Naive thymus-derived CD4-positive, alpha-beta T cell (primary cell): ENCODE data around the gene HDAC4. TPM values are rescaled to one million over a fixed set of nuclear protein-coding genes. Genes with fewer than 3 reads are reported as not detected.

ENCODE experiments used
- ATAC-seq: fragments of 150-1000 bp; cut with Tn5 transposase; 2 replicates; pipeline ENCODE4 v1.10.0; 2021; ENCODE audit warnings: mild to moderate bottlenecking, moderate library complexity
- CTCF ChIA-PET: fragments of 350-600 bp; sonication (Branson Sonifier 250); formaldehyde crosslinking; loops from one replicate; lab custom pipeline; 2021; ENCODE audit warnings: antibody characterized with exemption; lab: Charles Lee
- POLR2A ChIA-PET: fragments of 350-600 bp; sonication (Branson Sonifier 250); formaldehyde crosslinking; loops from one replicate; lab custom pipeline; 2021; ENCODE audit warnings: antibody characterized with exemption, inconsistent platforms; lab: Charles Lee
- DNase-seq, 9 donors: peaks; one replicate each; pipeline versions ENCODE4 v3.0.0 to v3.0.0-alpha.2; 2020 to 2022; ENCODE audit warnings: mixed read lengths in 1 of 9
- H3K27ac ChIP-seq: one replicate; pipeline ENCODE4 v1.7.0; 2013; ENCODE audit warnings: mild to moderate bottlenecking, low read depth, low read length, moderate library complexity
- H3K27me3 ChIP-seq, 2 donors: one replicate each; pipeline ENCODE4 v1.7.0; 2013; ENCODE audit warnings: low read length in 2 of 2, mild to moderate bottlenecking in 2 of 2, moderate library complexity in 2 of 2; ENCODE audit not compliant: control insufficient read depth in 2 of 2, insufficient read depth in 2 of 2
- H3K36me3 ChIP-seq, 3 experiments: 1 replicate in 2 of 3; 2 replicates in 1 of 3; pipeline ENCODE4 v1.7.0; 2013; ENCODE audit warnings: low read length in 3 of 3, mild to moderate bottlenecking in 3 of 3, moderate library complexity in 1 of 3; ENCODE audit not compliant: insufficient read depth in 3 of 3, control insufficient read depth in 2 of 3
- H3K4me1 ChIP-seq, 2 donors: one replicate each; pipeline ENCODE4 v1.7.0; 2013; ENCODE audit warnings: low read length in 2 of 2, mild to moderate bottlenecking in 2 of 2, moderate library complexity in 1 of 2; ENCODE audit not compliant: control insufficient read depth in 2 of 2, insufficient read depth in 2 of 2
- H3K4me3 ChIP-seq: 2 replicates; pipeline ENCODE4 v1.7.0; 2013; ENCODE audit warnings: mild to moderate bottlenecking, low read length
- H3K9me3 ChIP-seq, 3 experiments: 1 replicate in 2 of 3; 2 replicates in 1 of 3; pipeline ENCODE4 v1.7.0; 2013; ENCODE audit warnings: low read length in 3 of 3; ENCODE audit not compliant: control insufficient read depth in 2 of 3
- H3K27ac Mint-ChIP-seq, 9 donors: one replicate each; pipeline ENCODE4 v1.8.0; 2020 to 2022; ENCODE audit warnings: mixed read lengths in 9 of 9, mild to moderate bottlenecking in 8 of 9, moderate library complexity in 5 of 9, inconsistent platforms in 2 of 9
- H3K27me3 Mint-ChIP-seq, 5 donors: one replicate each; pipeline ENCODE4 v1.8.0; 2021 to 2022; ENCODE audit warnings: mixed read lengths in 5 of 5, mild to moderate bottlenecking in 1 of 5
- H3K36me3 Mint-ChIP-seq, 5 donors: one replicate each; pipeline ENCODE4 v1.8.0; 2020 to 2022; ENCODE audit warnings: mixed read lengths in 5 of 5, mild to moderate bottlenecking in 3 of 5, inconsistent platforms in 1 of 5
- H3K4me1 Mint-ChIP-seq, 7 donors: one replicate each; pipeline ENCODE4 v1.8.0; 2020 to 2022; ENCODE audit warnings: mixed read lengths in 7 of 7, mild to moderate bottlenecking in 3 of 7, inconsistent platforms in 1 of 7
- H3K4me3 Mint-ChIP-seq, 10 donors: one replicate each; pipeline ENCODE4 v1.8.0; 2020 to 2022; ENCODE audit warnings: mild to moderate bottlenecking in 10 of 10, mixed read lengths in 10 of 10, moderate library complexity in 6 of 10, inconsistent platforms in 2 of 10
- H3K9me3 Mint-ChIP-seq, 11 donors: one replicate each; pipeline ENCODE4 v1.8.0; 2020 to 2022; ENCODE audit warnings: mixed read lengths in 11 of 11, mild to moderate bottlenecking in 4 of 11, inconsistent platforms in 1 of 11, moderate library complexity in 1 of 11
- intact Hi-C, 2 donors: fragments of 100-400 bp; cut with micrococcal nuclease; formaldehyde crosslinking; loops; one replicate each; pipeline ENCODE4 v1.15.1; 2023
- polyA plus RNA-seq, 2 donors: library from polyadenylated mRNA; unstranded; fragments of 300-500 nt; fragmentation: Illumina TruSeq; gene quantifications; one replicate each; pipeline ENCODE4 v1.2.3, GENCODE V29; 2021
- total RNA-seq, 6 experiments: library from RNA in 5 of 6; stranded (reverse) in 5 of 6; gene quantifications; 1 replicate in 5 of 6; 2 replicates in 1 of 6; pipeline ENCODE4 v1.2.3 and lab custom pipeline; 2021 to 2026

The HDAC4 gene
- total and polyA plus RNA-seq, 7 experiments from 2014 or later, result 7.4 to 101 (median 55.3) TPM

DNA sequence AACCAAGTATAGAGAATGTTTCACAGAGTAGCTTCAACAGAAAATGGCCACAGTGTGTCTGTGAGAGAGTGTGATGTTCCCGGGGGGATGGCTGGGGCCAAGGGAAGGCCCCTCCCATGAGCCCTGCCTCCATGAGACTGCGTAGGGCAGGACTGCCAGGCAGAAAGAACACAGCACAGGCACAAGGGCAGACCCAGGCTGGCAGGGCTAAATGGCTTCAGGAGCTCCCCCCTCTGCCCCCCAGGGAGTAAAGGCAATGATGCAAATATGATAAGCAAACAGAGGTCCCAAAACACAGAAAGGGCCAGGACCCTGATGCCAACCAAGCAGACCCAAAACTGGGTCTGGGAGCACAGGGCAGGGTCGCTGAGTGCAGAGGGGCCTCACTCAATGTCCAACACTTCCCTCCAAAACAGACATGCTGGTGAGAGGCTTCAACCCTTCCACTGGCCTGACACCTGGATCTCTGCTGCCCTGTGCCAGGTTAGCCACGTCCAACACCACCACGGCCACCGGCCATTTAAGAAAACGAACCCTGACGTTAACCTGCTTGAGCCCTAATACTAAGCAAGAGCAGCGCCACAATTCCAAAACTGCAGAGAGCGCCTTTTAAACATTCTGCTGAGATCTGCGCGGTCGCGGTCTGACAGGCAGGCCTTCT, 90.3 kb downstream of the HDAC4 start:
- H3K27me3 Mint-ChIP-seq, result no peaks in the 10 kb centered on the region
- Histone ChIP-seq H3K4me3 (no peak overlapping the region), H3K27me3 (no peaks in the 10 kb centered on the region), H3K9me3 (no peaks in the 10 kb centered on the region), H3K4me1 (peaks cover 0 to 6% of the 10 kb centered on the region in 2 donors), H3K27ac (no peak overlapping the region), H3K36me3 (peaks cover 0 to 4% (median 0%) of the 10 kb centered on the region in 3 experiments)
- intact Hi-C loops, result no loop called here
- ATAC-seq (no peak), DNase-seq (peak in 1 of 9 donors; percentile 7)
- ChIA-PET POLR2A (no interaction called here), CTCF (interaction anchor here (0.6 kb wide), 1 partner anchor 10 kb away, joined by 3 read pairs; no protein-coding TSS in a partner anchor)
- H3K9me3 Mint-ChIP-seq, result peaks cover 0 to 1% (median 0%) of the 10 kb centered on the region in 11 donors
- H3K27ac Mint-ChIP-seq, result peak overlapping the region in 1 of 9 donors; percentile 78
- H3K4me3 Mint-ChIP-seq, result no peak overlapping the region
- peaks cover 5 to 23% (median 9%) of the 10 kb centered on the region in 5 donors for H3K36me3 Mint-ChIP-seq
- H3K4me1 Mint-ChIP-seq, result peaks cover 17 to 36% (median 22%) of the 10 kb centered on the region in 7 donors

DNA sequence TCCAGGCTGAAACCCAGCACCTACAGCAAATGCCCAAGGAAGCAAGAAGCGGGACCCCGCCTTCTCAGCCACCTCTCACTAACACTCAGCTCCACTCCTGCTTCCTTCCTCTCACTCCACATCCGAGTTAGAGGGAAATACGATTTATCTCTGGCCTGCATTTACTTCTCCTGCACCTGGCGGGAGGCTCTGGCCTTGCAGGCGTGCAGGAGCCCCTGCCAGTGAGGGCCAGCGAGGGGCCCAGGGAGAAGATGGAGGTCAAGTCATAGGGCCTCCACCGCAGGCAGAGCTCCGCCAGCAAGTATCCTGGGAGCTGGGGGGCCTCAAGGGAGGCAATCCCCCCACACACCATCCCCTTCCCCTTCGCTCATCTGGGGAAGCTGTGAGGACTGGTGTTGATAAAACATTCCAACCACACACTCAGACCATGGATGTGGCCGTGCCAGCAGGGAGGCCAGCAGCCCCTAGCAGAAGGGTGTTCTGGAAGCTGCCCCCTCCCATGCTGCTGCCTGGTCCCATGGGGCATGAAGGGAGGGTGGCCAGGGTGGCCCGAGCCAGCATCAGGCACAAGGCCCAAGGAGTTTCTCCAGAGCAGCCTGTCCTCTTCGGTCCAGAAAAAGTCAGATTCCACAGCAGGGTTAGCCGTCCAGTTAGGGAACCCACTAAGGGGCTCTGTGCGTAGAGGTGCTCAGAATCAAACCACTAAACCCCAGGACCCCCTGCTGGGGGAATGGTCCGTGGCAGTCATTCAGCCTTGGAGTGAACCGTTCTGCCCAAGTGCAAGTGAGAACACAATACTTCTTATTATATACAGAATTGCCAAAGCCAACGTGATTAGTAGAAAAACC, 91.2 kb downstream of the HDAC4 start:
- no peak for ATAC-seq
- H3K27me3 ChIP-seq, result no peaks in the 10 kb centered on the region
- H3K9me3 Mint-ChIP-seq, result peaks cover 0 to 1% (median 0%) of the 10 kb centered on the region in 11 donors
- peaks cover 12 to 29% (median 16%) of the 10 kb centered on the region in 7 donors for H3K4me1 Mint-ChIP-seq
- H3K4me1 ChIP-seq, result peaks cover 0 to 4% of the 10 kb centered on the region in 2 donors
- H3K27me3 Mint-ChIP-seq, result no peaks in the 10 kb centered on the region
- ChIA-PET CTCF (no interaction called here), POLR2A (interaction anchor here (0.6 kb wide), 1 partner anchor 78 kb away, joined by 3 read pairs; no protein-coding TSS in a partner anchor)
- H3K36me3 ChIP-seq, result peaks cover 0 to 4% (median 0%) of the 10 kb centered on the region in 3 experiments
- no peaks in the 10 kb centered on the region for H3K9me3 ChIP-seq
- no peak overlapping the region for H3K27ac ChIP-seq
- intact Hi-C loops, result no loop called here
- H3K36me3 Mint-ChIP-seq, result peaks cover 0 to 16% (median 4%) of the 10 kb centered on the region in 5 donors
- peak overlapping the region in 1 of 10 donors; percentile 19 for H3K4me3 Mint-ChIP-seq
- peak in 1 of 9 donors; percentile 0 for DNase-seq
- H3K27ac Mint-ChIP-seq, result peak overlapping the region in 2 of 9 donors; percentile 78 to 82
- no peak overlapping the region for H3K4me3 ChIP-seq

DNA sequence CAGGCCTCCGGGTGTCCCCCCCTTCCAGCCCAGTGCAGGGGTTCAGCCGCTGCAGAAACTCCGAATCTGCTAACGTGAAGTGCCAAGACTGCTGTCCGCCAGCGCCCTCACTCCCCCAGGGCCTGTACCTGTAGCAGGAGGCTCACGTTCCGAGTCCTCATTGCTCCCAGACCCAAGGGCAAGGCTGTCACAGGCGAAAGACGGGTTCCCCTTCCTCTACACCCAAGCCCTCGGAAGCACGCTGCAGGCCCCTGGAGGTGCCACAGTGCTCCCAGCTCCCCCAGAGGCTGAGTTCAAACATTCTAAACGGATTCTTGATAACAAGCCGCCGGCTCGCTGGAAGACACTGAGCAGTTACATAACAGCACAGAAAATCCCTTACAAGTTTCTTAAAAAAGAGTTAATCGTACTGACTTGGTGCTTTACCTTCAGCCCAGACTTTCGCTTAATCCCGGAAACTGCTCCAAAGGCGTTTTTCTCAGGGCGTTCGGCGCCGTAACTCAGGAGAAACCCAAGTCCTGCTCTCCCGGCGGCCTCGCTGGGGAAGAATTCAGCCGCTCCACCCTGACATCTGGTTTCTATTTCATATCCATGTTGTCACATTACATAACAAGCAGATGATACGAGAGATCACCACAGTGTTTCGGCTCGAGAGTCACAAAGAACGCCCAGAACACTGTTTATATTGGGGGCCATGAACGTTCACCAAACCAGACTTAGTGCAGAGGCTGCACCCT, 92.0 kb downstream of the HDAC4 start:
- peaks cover 0 to 4% (median 0%) of the 10 kb centered on the region in 3 experiments for H3K36me3 ChIP-seq
- H3K9me3 ChIP-seq, result no peaks in the 10 kb centered on the region
- no peaks in the 10 kb centered on the region for H3K27me3 Mint-ChIP-seq
- H3K4me3 Mint-ChIP-seq, result peak overlapping the region in 3 of 10 donors; percentile 16 to 34 (median 19)
- H3K4me1 ChIP-seq, result peaks cover 0 to 11% of the 10 kb centered on the region in 2 donors
- POLR2A ChIA-PET, result interaction anchor here (0.6 to 0.7 kb wide), 2 partner anchors 13 to 77 kb away, joined by 3 read pairs; no protein-coding TSS in a partner anchor
- peaks cover 0 to 8% (median 0%) of the 10 kb centered on the region in 5 donors for H3K36me3 Mint-ChIP-seq
- no peaks in the 10 kb centered on the region for H3K9me3 Mint-ChIP-seq
- no peaks in the 10 kb centered on the region for H3K27me3 ChIP-seq
- H3K4me1 Mint-ChIP-seq, result peaks cover 12 to 27% (median 17%) of the 10 kb centered on the region in 7 donors
- peak overlapping the region in 2 of 9 donors; percentile 36 to 82 for H3K27ac Mint-ChIP-seq
- CTCF ChIA-PET, result no interaction called here
- no peak overlapping the region for H3K27ac ChIP-seq
- H3K4me3 ChIP-seq, result no peak overlapping the region
- DNase-seq (no peak), ATAC-seq (no peak)
- intact Hi-C loops, result no loop called here

DNA sequence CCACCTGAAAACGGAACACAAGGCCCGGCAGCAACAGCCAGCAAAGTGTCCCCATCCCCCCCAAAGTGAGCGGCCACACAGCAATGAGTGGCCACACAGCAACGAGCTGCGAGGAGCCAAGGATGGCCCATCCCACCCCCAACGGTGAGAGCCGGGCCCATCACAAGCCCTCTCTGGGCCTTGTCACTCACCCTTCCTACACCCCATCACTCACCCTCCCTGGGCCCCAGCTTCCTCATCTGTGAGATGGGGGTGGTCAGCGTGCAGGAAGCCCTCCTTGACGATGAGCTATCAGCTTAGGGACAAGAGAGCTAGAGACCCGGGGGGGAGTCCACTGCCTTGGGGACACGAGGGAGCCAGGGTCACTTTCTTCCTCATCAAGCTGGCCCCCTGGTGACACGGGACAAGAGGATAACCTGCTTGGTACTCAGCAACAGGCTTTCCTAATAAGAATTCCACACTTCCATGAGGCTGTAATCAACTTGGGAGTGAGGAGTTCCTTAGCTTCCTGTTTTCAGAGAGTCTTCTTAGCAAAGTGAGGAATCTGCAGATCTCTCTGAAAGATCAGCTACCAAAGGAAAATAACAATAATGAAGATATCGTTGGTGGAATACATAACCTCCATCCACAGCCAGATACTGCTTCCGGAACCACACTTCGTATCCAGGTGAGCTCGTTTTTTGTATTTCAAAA, 92.8 kb downstream of the HDAC4 start:
- Histone ChIP-seq H3K27ac (no peak overlapping the region), H3K27me3 (no peaks in the 10 kb centered on the region), H3K4me1 (peaks cover 0 to 16% of the 10 kb centered on the region in 2 donors), H3K9me3 (no peaks in the 10 kb centered on the region), H3K4me3 (no peak overlapping the region), H3K36me3 (peaks cover 0 to 4% (median 0%) of the 10 kb centered on the region in 3 experiments)
- ATAC-seq (no peak), DNase-seq (no peak)
- H3K9me3 Mint-ChIP-seq, result no peaks in the 10 kb centered on the region
- peak overlapping the region in 1 of 10 donors; percentile 0 for H3K4me3 Mint-ChIP-seq
- POLR2A ChIA-PET, result interaction anchor here (0.7 to 1.1 kb wide), 2 partner anchors 11 to 13 kb away, joined by 3 read pairs; no protein-coding TSS in a partner anchor
- H3K4me1 Mint-ChIP-seq, result peaks cover 10 to 32% (median 25%) of the 10 kb centered on the region in 7 donors
- CTCF ChIA-PET, result no interaction called here
- peaks cover 0 to 7% (median 0%) of the 10 kb centered on the region in 5 donors for H3K36me3 Mint-ChIP-seq
- H3K27me3 Mint-ChIP-seq, result no peaks in the 10 kb centered on the region
- intact Hi-C loops, result no loop called here
- H3K27ac Mint-ChIP-seq, result no peak overlapping the region

DNA sequence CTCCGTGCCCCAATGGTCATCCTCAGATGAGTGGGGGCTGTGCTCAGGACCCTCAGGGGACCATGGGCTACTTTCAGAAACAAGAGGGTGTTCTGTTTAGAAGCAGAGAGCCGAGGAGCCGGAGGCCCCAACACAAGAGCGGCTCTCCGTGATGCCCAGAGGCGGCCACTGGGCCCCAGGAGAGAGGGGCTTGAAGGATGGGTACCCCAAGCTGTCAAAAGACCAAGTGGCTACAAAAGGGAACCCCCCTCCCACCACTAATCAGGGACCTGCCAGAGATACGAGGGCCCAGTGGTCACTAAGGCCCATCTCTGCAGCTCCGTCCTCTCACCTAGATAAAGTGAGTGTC, 93.6 kb downstream of the HDAC4 start:
- Histone ChIP-seq H3K4me1 (peaks cover 0 to 16% of the 10 kb centered on the region in 2 donors), H3K27me3 (no peaks in the 10 kb centered on the region), H3K27ac (no peak overlapping the region), H3K36me3 (peaks cover 0 to 4% (median 0%) of the 10 kb centered on the region in 3 experiments), H3K4me3 (no peak overlapping the region), H3K9me3 (no peaks in the 10 kb centered on the region)
- H3K27ac Mint-ChIP-seq, result no peak overlapping the region
- ATAC-seq, result no peak
- no peak for DNase-seq
- no peak overlapping the region for H3K4me3 Mint-ChIP-seq
- intact Hi-C loops, result no loop called here
- POLR2A ChIA-PET, result interaction anchor here (1.1 kb wide), 1 partner anchor 10 kb away, joined by 3 read pairs; no protein-coding TSS in a partner anchor
- H3K36me3 Mint-ChIP-seq, result peaks cover 0 to 7% (median 0%) of the 10 kb centered on the region in 5 donors
- H3K4me1 Mint-ChIP-seq, result peaks cover 9 to 39% (median 25%) of the 10 kb centered on the region in 7 donors
- H3K27me3 Mint-ChIP-seq, result no peaks in the 10 kb centered on the region
- CTCF ChIA-PET, result no interaction called here
- H3K9me3 Mint-ChIP-seq, result no peaks in the 10 kb centered on the region
